ENCODE results near the gene USP6.
"Not testable (repeated sequence)": the region's sequence is repeated elsewhere in the genome, so short reads cannot be mapped to it uniquely, and the experiment has no call there.

Gene USP6

GRCh38 chr17:5120036-5120435, 4.2 kb downstream of the USP6 start:
- peaks cover 0 to 19% (median 12%) of the 10 kb centered on the region in 4 donors for H3K4me1 ChIP-seq
- no peak for TF ChIP-seq CTCF (IDR thresholded peaks at IDR 0.05)
- H3K9me3 ChIP-seq: peaks cover 0 to 6% (median 0%) of the 10 kb centered on the region in 3 donors
- H3K4me3 ChIP-seq: no peak overlapping the region
- H3K27ac ChIP-seq: no peak overlapping the region
- H3K27me3 ChIP-seq: peaks cover 0 to 60% of the 10 kb centered on the region in 2 donors
- peak in 1 of 2 donors; percentile 5 for DNase-seq
- no peaks in the 10 kb centered on the region for H3K36me3 ChIP-seq
- intact Hi-C loops (cut with DNase I; ENCODE audit: low total_unique reads): no loop called here

GRCh38 chr17:5120436-5121185, 4.8 kb downstream of the USP6 start:
- intact Hi-C loops (cut with DNase I; ENCODE audit: low total_unique reads); H3K9me3 ChIP-seq; H3K27ac ChIP-seq; H3K4me3 ChIP-seq; H3K36me3 ChIP-seq: not testable (repeated sequence)
- H3K27me3 ChIP-seq: peaks cover 0 to 54% of the 10 kb centered on the region in 2 donors
- peaks cover 0 to 19% (median 12%) of the 10 kb centered on the region in 4 donors for H3K4me1 ChIP-seq
- peak; percentile 4 to 19 for DNase-seq

GRCh38 chr17:5121186-5121841, 5.5 kb downstream of the USP6 start:
- Histone ChIP-seq H3K4me1 (peaks cover 0 to 17% (median 12%) of the 10 kb centered on the region in 4 donors), H3K27ac (no peak overlapping the region), H3K36me3 (no peaks in the 10 kb centered on the region), H3K4me3 (no peak overlapping the region), H3K9me3 (peaks cover 0 to 6% (median 0%) of the 10 kb centered on the region in 3 donors), H3K27me3 (peaks cover 0 to 47% of the 10 kb centered on the region in 2 donors)
- no peak for TF ChIP-seq CTCF (IDR thresholded peaks at IDR 0.05)
- DNase-seq: peak; percentile 3 to 46
- intact Hi-C loops (cut with DNase I; ENCODE audit: low total_unique reads): no loop called here

GRCh38 chr17:5122056-5122455, 6.2 kb downstream of the USP6 start:
- peak; percentile 12 to 37 for DNase-seq

GRCh38 chr17:5122586-5123342, 6.9 kb downstream of the USP6 start:
- intact Hi-C loops (cut with DNase I; ENCODE audit: low total_unique reads): no loop called here
- peak overlapping the region in 1 of 2 donors; percentile 67 for H3K27ac ChIP-seq
- peaks cover 0 to 17% (median 12%) of the 10 kb centered on the region in 4 donors for H3K4me1 ChIP-seq
- no peak for TF ChIP-seq CTCF (IDR thresholded peaks at IDR 0.05)
- DNase-seq: peak; percentile 18 to 67
- no peaks in the 10 kb centered on the region for H3K36me3 ChIP-seq
- peak overlapping the region; percentile 45 to 49 for H3K4me3 ChIP-seq
- H3K9me3 ChIP-seq: peaks cover 0 to 6% (median 0%) of the 10 kb centered on the region in 3 donors
- H3K27me3 ChIP-seq: peaks cover 0 to 51% of the 10 kb centered on the region in 2 donors

More at GRCh38 chr17:5122056-5122455, 6.2 kb downstream of the USP6 start:
- Histone ChIP-seq H3K4me1 (peaks cover 0 to 17% (median 12%) of the 10 kb centered on the region in 4 donors), H3K27me3 (peaks cover 0 to 45% of the 10 kb centered on the region in 2 donors), H3K27ac (peak overlapping the region in 1 of 2 donors; percentile 67)
- H3K4me3 ChIP-seq; H3K9me3 ChIP-seq; H3K36me3 ChIP-seq; intact Hi-C loops (cut with DNase I; ENCODE audit: low total_unique reads): not testable (repeated sequence)

GRCh38 chr17:5123343-5124124, 7.7 kb downstream of the USP6 start:
- peak in 1 of 2 donors; percentile 38 for DNase-seq
- Histone ChIP-seq H3K36me3 (no peaks in the 10 kb centered on the region), H3K9me3 (peaks cover 0 to 2% (median 0%) of the 10 kb centered on the region in 3 donors), H3K4me3 (peak overlapping the region; percentile 45 to 49), H3K27me3 (peaks cover 0 to 47% of the 10 kb centered on the region in 2 donors), H3K27ac (no peak overlapping the region), H3K4me1 (peaks cover 0 to 17% (median 12%) of the 10 kb centered on the region in 4 donors)
- TF ChIP-seq CTCF (IDR thresholded peaks at IDR 0.05): no peak
- intact Hi-C loops (cut with DNase I; ENCODE audit: low total_unique reads): no loop called here

- intact Hi-C loops (cut with DNase I; ENCODE audit: low total_unique reads); H3K36me3 ChIP-seq; H3K4me3 ChIP-seq; H3K27ac ChIP-seq; H3K9me3 ChIP-seq: not testable (repeated sequence)
- H3K4me1 ChIP-seq: peaks cover 0 to 17% (median 12%) of the 10 kb centered on the region in 4 donors
- peaks cover 0 to 47% of the 10 kb centered on the region in 2 donors for H3K27me3 ChIP-seq
- DNase-seq: peak in 1 of 2 donors; percentile 47
Measured at GRCh38 chr17:5124125-5124760, 8.4 kb downstream of the USP6 start.

- intact Hi-C loops (cut with DNase I; ENCODE audit: low total_unique reads); H3K4me3 ChIP-seq; H3K36me3 ChIP-seq; DNase-seq; H3K27ac ChIP-seq; H3K9me3 ChIP-seq: not testable (repeated sequence)
- Histone ChIP-seq H3K4me1 (peaks cover 0 to 17% (median 12%) of the 10 kb centered on the region in 4 donors), H3K27me3 (peaks cover 0 to 48% of the 10 kb centered on the region in 2 donors)
Measured at GRCh38 chr17:5124896-5125295, 9.1 kb downstream of the USP6 start.
